Gastroesophageal sphincter (tissue), 3 donors: ENCODE measurements around the gene MSANTD2.

ENCODE experiments used
- CTCF ChIP-seq, 4 experiments: fragments of 200-600 bp in 2 of 4; fragments of 450-650 bp in 2 of 4; sonication (generic) in 1 of 4; IDR thresholded peaks; one replicate each; pipeline ENCODE4 v1.5.1; 2017 to 2019; ENCODE audit warnings: antibody characterized with exemption in 4 of 4, mild to moderate bottlenecking in 2 of 4, moderate library complexity in 2 of 4
- EP300 ChIP-seq: sonication (generic); formaldehyde crosslinking; IDR thresholded peaks from one replicate; pipeline ENCODE4 v1.6.1; 2017; ENCODE audit warnings: antibody characterized with exemption, mild to moderate bottlenecking
- POLR2A ChIP-seq, 2 donors: fragments of 450-650 bp; IDR thresholded peaks; one replicate each; pipeline ENCODE4 v1.6.1; 2017; ENCODE audit warnings: antibody characterized with exemption in 2 of 2, mild to moderate bottlenecking in 2 of 2, moderate library complexity in 1 of 2
- POLR2AphosphoS5 ChIP-seq: sonication (generic); formaldehyde crosslinking; IDR thresholded peaks from one replicate; pipeline ENCODE4 v1.6.1; 2017; ENCODE audit warnings: antibody characterized with exemption

- no peak for TF ChIP-seq POLR2A (IDR thresholded peaks at IDR 0.05)
- TF ChIP-seq CTCF (IDR thresholded peaks at IDR 0.05): no peak
- no peak for TF ChIP-seq EP300
- TF ChIP-seq POLR2AphosphoS5: no peak
Measured at GRCh38 chr11:124724979-124725718, 75.1 kb downstream of the MSANTD2 start.
